NCI-H526 (cell line): ENCODE measurements around the gene PDYN.

Experiments used
- DNase-seq, 2 experiments: peaks; one replicate each; lab custom pipeline; 2025; lab: John Stamatoyannopoulos, UW

The PDYN gene

DNA sequence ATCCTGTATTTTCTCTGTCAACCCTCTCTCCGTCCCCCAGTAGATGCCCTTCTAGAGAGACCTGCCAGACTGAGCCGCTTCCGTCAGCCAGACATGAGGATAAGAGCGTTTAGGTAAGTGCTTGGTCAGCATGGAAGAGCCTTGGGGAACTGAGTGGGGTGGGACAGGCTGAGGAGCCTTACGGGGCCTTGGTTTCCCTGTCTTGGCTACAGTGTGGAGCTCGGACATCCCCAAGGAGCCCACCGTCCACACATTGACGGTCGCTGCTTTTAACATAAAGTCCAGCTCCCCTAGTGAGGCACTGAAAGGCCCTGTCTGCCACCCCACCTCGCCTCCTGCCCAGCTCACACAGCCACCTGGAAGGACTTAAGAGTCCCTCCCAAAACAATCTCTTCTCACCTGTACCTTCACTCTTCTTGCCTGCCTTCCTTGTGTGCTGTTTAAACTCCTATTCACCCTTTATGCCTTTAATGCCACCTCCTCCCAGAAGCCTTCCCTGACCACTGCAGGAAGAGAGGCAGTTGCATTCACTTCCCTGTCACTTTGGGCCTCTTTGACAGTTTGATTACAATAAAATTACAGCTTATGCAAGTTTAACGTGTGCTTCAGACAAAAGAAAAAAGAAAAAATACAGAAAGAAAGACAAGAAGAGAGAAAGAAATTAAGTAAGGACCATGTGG is 42.3 kb downstream of the PDYN start:
- DNase-seq, result no peak

DNA sequence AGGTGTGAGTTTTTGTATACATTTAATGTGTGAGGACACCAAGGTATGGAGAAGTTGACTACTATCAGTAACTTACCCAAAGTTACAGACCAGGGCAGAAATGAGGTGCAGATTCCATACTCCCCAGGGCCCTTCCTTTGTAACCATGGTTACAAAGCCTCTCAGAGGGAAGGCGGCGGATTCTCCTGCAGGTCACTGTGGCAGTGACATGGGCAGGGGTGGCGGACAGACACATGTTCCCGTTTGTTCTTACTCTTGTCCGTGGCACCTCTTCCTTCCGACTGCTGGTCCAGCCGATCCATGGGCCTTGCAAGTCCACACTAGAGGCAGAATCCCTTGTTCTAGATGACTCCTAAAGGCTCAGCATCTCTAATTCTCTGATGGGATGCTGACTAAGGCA is 43.0 kb downstream of the PDYN start:
- no peak for DNase-seq

DNA sequence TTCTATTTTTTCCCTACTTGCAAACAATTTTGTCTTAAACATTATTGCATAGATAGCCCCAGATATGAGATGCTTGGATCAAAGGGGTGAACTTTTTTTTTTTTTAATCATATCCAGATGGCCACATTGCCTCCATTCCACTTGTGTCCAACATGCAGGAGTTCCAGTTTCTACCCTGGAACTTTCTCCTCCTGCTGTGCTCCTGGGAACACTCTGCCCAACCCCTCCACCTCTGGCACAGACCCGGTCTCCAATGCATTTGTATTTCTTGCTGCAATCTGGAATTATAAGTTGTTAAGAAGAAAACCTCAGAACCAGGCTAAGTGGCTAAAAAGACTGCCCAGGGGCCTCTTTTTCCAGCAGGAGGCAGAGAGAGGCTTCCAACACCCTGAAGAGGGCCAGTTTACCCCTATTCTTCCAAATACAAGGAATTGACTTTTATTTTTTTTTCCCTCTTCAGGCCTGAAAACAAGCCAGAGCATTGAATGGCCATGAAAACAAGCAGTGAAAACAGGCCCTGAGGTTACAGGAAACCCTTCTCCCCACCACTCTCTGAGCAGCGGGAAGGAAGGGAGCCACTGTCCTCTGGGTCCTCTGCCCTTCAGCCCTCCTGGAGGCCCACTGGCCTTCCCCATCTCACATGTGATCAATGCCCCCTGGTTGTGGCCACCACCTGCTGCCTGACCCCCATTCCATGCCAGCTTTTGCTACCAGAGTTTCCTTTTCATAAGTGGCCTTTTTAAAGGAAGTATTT is 44.3 kb downstream of the PDYN start:
- no peak for DNase-seq

DNA sequence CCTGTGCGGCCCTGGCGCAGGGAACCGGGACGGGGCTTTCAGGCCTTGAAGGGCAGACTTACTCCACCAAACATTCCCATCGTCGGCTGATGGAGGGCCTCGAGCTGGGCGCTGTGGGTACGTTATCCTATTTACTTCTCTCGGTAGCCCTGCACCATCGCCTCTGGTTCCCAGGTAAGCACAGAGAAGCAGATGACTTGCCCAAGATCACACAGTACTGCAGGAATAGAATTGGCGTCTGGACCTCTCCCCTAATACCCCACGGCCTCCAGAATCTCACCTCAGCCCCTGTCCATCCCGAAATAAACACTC is 46.4 kb downstream of the PDYN start:
- no peak for DNase-seq

DNA sequence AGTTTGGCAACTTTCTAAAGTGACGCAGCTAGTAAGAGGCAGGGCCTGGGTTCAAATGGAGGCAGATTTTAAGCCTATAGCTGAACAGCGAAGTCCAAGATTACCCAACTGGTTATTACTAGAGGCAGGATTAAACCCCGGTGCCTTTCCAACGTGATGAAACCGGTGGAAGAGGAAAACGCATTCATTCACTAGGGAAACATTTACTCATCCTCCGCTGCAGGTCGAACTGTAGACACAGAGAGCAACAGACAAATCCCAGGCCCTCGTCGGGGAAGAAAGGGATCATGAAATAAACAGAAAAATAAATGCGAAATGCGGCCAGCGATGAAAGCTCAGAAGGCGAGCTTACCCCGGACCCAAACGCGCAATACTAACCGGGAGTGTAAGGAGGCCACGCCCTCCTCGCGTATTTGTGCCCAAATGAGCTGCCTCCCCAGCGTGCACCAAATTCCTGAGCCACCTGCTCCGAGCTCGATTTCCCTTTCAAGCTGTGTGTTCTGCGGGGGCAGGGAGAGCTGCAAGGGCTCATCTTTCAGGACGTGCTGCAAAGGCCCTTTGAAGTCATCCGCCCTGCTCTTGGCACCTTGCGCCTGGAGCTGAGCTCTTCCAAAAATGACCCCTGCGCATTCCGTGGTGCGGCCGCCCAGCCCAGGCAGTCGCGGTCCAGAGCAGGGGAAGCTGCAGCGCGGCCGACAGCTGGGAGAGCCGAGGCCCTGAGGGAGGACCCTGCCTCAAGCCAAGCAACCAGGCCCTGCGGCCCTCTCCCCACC is 46.9 kb downstream of the PDYN start:
- peak; percentile 15 to 71 for DNase-seq

DNA sequence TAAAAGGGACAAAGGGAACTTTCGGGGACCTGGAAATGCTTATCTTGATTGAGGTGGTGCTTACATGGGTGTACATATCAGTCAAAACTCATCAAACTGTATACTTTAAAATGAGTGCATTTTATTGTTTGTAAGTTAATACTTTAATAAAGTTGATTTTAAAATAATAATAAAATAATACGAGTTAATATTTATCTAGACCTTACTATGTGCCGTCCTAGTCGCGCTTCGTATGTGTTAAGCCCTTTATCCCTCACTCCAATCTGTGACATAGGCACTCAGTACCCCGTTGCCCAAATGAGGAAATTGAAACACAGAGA is 47.5 kb downstream of the PDYN start:
- no peak for DNase-seq

DNA sequence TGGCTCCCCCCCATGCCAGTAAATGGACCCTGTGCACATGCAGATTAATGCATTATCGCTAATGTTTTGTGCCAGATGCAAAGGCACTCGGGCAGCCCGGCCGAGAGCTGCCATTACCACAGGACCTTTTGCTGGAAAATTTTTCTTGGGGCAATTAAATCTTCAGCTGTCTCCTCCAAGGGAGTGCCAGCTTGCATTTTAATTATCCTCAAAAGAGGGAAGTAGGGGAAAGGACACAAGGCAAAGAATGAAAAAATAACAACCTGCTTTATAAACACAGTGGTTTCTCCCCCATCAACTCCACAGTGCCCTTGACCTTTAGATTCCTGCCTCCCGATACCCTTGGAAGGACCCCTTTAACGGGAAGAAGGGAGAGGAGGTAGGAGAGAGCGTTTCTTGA is 48.2 kb downstream of the PDYN start:
- no peak for DNase-seq

DNA sequence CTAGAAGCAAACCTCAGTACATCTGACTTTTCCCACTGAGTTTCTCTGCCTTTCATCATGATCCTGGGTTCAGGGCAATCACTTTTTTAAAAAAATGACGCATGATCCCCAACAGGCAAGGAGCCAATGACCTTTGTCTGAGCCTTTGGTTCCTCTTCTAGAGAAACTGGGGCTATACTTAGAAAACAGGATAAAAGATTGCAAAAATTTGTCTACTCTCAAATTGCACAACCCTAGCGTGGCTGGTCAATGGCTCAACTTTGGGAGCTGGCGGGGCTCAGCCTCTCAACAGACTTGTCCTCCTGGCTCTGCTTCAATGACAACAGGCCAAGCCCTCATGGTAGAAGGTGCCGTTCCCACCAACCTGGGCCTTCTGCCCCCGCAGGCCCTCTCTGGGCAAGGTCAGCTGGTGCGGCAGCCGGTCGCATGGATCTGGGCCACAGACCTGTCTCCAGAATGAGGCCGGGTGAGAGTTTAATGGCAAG is 48.7 kb downstream of the PDYN start:
- no peak for DNase-seq

DNA sequence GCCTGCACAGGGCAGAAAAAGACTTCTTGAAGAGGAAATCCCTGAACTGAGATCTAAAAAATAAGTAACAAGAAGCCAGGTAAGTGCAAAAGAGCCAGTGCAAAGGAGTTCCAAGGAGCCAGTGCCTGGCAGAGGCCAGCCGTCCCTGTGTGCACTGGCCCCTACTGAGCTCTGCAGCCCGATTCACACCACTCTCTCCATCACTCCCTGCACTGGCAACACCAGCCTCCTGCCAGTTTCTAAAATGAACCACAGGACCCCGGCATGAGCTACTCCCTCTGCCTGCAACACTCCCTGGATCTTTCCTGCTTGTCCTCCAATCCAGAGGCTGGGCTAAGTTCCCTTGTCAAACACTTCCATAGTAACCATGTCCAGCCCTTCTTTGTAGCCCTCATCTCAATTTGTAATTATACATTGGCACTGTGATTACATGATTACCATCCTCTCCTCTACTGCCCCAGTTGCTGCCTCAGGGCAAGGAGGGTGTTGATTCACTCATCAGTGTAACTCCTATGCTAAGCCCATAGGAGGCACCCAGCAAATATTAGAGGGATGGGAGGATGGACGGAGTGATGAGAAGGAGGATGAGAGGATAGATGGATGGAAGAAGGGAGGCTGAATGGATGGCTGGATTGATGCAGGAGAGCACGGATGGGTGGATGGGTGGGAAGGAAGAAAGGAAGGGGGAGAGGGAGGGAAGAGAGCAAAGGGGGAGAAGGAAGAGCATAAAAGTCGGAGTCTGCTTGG is 49.3 kb downstream of the PDYN start:
- no peak for DNase-seq

DNA sequence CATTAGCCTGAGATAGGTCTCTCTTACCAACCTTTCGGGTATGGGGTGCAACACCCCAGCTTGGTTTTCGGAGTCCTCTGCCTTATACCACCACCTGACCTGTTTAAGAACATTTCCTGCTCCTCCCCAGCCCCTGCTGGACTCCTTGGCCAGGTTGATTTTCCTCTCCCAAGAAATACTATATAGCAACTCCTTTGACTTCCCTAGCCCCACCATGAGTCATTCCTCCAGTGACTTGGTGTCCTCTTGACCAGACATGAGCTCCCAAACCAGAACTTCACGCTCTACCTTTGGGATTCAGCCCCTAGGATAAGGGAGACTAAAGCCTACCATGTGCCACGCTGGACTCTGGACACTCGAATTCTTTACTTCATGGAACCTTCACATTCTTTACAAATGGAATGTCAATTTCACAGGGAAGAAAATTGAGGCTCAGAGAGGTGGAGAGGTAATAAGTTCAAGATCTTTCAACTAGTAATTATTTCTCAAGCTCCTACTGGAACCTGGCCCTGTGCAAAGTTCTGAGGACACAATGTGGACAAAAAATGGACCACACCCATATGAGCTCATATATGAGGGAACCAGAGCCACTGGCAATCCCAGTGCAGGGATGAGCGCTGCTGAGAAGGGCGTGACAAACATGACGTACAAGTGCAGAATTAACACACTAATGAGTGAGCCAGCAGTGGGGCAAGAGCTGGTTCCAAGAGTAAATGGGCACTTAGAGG is 50.4 kb downstream of the PDYN start:
- DNase-seq, result no peak

DNA sequence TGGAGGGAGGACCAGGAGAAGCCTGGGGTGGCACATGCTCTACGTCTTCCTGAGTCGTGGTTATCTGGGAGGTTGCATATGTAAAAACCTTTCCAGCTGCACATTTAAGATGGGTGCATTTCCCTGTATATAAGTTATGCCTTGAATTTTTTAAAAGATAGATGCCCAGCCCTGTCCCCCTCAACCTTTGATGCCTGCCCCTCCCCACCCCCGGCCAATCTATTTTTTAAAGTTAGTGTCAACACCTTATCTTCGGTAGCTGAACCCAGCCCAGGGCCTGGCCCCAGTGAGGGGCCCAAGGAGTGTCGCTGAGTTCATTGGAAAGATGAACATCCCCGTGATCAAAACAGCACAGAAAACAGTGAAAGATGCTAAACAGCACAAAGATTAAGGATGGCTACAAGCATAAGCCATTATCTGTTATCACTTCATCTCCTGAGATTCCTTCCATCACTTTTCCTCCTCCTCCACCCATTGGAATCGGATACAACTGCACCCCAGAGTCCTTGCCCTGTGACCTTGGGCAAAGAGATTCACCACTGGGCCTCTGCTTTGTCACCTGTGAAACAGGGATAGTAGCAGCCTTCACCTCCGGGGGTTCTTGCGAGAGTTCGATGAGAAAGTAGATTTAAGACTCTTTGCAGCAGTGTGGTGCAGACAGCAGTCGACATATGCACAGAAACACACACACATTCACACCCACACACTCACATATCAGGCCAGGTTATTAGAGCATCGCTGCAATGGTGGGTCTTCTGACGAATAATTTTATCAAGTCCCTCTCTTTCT is 51.2 kb downstream of the PDYN start:
- DNase-seq, result no peak

DNA sequence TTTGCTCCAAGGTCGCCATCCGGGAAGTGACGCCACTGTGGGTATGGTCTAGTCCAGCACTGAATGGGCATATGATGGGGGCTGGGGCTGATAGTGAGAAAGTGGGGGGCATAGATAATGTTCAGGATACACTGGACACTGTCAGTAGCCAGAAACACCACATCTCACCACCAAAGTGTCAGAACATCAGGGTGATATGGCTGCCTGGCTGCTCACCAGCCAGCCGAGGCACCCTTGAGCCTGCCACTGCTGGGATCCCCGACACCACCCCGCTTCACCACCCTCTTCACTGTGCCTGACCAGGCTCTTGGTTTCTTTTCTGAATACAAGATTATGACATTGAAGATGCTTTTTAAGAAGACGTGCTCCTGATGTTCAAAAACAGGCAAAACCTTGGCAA is 51.8 kb downstream of the PDYN start:
- no peak for DNase-seq

DNA sequence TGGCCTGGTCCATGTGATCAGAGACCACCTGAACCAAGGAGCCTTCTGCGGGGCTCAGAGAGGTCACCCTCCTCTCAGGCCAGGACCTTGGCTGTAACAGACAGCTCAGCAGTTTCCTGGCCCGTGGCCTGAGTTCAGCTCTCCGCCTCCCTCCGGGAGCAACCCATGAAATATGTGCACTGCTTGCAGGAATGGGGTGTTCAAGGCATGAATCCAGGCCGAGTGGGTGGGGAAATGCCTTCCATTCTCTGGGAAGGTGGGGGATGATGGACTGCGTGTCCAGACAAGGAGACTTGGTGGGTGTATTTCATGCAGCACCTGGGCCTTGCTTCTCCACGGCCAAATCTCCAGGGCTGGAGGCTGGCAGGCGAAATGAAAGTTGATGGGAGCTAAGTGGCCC is 52.6 kb downstream of the PDYN start:
- no peak for DNase-seq

DNA sequence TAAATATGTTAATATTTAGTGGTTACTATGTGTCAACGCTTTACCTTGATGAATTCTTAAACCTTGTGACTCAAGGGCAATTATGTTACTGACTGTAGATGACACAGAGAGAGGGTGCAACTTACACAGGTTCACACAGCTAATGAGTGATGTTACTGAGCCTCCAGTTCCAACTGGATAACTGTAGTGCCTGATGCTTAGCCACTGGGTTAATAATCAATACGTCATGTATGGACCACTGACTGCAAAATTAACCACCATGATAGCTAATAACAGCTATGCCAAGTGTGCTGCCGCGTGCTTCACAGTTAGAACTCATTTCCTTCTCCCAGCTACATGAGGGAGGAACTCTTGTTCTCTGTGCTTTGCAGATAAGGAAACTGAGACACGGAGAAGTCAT is 53.3 kb downstream of the PDYN start:
- no peak for DNase-seq

DNA sequence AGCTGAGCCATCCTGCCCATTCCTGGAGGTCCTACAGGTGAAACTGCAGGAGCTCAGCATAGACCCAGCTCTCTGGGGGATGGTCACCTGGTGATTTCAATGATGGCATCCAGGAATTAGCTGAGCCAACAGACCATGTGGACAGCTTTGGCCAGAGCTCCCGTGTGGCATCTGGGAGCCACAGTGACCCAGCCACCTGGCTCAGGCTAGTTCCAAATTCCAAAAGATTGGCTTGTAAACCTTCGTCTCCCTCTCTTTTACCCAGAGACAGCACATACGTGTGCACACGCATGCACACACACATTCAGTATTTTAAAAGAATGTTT is 54.6 kb downstream of the PDYN start:
- DNase-seq, result no peak

DNA sequence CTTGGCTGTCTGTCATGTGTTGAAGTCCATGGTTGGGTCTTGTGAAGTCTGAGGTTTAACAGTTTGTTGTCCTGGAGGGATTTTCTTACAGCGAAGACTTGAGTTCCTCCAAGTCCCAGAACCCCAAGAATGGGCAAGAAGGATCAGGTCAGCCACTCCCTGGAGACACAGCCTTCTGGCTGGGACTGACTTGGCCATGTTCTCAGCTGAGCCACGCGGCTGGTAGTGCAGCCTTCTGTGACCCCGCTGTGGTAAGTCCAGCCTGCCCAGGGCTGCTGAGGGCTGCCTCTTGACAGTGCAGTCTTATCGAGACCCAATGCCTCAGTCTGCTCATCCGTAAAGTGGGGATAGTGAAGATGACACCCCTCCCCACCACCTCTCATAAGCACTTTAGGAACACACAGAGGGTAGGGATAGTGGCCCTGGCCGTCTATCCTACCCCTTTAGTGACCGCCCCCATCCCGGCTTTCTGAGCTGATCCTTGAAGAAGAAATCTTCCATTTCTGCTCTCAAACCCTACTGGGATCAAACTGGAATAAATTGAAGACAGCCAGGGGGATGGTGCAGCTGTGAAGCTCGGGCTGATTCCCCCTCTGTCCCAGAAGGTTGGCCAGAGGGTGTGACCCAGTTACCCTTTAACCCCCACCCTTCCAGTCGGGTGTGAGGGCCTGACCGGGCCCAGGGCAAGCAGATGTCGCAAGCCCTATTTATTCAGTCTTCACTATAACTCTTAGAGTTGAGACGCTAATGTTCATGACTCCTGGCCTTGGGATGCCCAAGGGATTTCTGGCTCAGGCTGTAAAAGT is 55.2 kb downstream of the PDYN start:
- DNase-seq, result no peak

DNA sequence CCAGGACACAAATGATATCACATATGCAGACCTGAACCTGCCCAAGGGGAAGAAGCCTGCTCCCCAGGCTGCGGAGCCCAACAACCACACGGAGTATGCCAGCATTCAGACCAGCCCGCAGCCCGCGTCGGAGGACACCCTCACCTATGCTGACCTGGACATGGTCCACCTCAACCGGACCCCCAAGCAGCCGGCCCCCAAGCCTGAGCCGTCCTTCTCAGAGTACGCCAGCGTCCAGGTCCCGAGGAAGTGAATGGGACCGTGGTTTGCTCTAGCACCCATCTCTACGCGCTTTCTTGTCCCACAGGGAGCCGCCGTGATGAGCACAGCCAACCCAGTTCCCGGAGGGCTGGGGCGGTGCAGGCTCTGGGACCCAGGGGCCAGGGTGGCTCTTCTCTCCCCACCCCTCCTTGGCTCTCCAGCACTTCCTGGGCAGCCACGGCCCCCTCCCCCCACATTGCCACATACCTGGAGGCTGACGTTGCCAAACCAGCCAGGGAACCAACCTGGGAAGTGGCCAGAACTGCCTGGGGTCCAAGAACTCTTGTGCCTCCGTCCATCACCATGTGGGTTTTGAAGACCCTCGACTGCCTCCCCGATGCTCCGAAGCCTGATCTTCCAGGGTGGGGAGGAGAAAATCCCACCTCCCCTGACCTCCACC is 56.4 kb downstream of the PDYN start:
- DNase-seq, result no peak

DNA sequence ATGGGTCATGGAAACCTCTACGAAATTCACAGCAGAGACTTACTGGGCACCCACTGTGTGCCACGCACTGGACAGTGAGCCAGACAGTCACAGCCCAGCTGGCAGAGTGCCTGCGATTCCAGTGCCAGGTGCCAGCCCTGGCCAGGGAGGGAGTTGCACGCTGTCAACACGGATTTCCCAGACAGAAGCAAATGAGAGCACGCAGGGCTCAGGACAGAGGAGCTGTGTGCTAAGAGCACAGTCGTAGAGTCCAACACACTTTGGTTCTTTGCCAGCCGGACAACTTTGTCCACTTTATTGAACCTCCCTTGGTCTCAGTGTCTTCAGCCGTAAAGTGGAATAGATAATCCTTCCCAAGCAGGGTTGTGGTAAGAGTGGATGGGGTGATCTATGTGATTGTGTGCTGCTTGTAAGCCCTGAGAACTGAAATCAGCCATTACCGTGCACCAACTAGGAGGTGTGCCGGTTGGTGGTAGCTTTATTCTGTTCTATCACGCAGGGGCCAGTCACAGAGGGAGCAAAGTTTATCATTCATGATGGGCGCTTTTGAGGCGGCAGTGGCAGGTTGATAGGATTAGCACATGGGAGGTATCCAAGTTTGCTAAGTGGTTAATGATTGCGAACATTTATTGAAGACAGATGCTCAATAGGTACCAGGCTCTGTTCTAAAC is 58.0 kb downstream of the PDYN start:
- DNase-seq, result no peak
